K562 (cell line): ENCODE results near the gene TTLL11.

Experiments used
- CBFB ChIP-seq: sonication (generic); formaldehyde crosslinking; IDR thresholded peaks from 2 replicates; pipeline ENCODE4 v1.4.0; 2020; ENCODE audit warnings: mild to moderate bottlenecking, missing genetic modification reagents
- PATZ1 ChIP-seq: fragments of 250-450 bp; sonication (Bioruptor Pico); IDR thresholded peaks from 2 replicates; pipeline ENCODE4 v1.5.0; 2020; ENCODE audit warnings: mild to moderate bottlenecking, borderline replicate concordance
- POLR2A ChIP-seq: fragments of 450-650 bp; conservative IDR thresholded peaks from 2 replicates; pipeline ENCODE4 v1.6.1; 2016
- SNAPC5 ChIP-seq: fragments of 250-450 bp; sonication (Bioruptor Pico); IDR thresholded peaks from 2 replicates; pipeline ENCODE4 v1.8.0; 2021; ENCODE audit warnings: moderate library complexity, mild to moderate bottlenecking, inconsistent platforms
- TAF1 ChIP-seq: IDR thresholded peaks from 2 replicates; pipeline ENCODE4 v1.6.1; 2011; ENCODE audit warnings: mild to moderate bottlenecking, low read length, moderate library complexity; ENCODE audit not compliant: insufficient read depth, control insufficient read depth, severe bottlenecking; ENCODE audit errors: extremely low read depth

GRCh38 chr9:122086873-122087272 lies 6.2 kb downstream of the TTLL11 start:
- TF ChIP-seq POLR2A (no peak), PATZ1 (CRISPR knock-in tag) (no peak), SNAPC5 (CRISPR knock-in tag) (no peak), TAF1 (no peak), CBFB (CRISPR knock-in tag) (no peak)
